Neuronal stem cell (in vitro differentiated cells): Measurements from ENCODE around the gene TNIK.

Experiments
- DNase-seq: peaks from one replicate; pipeline ENCODE4 v3.0.0-alpha.2; 2013; ENCODE audit warnings: low spot score
- H2AFZ ChIP-seq: one replicate; pipeline ENCODE4 v1.6.1; 2013; ENCODE audit warnings: mild to moderate bottlenecking, low read length, inconsistent platforms
- H2AK5ac ChIP-seq: 2 replicates; pipeline ENCODE4 v1.6.1; 2013; ENCODE audit warnings: low read depth, mild to moderate bottlenecking, inconsistent platforms, low read length, moderate library complexity, mixed read lengths
- H2BK120ac ChIP-seq: 2 replicates; pipeline ENCODE4 v1.6.1; 2013; ENCODE audit warnings: low read depth, mild to moderate bottlenecking, inconsistent platforms, low read length, moderate library complexity, mixed read lengths
- H2BK12ac ChIP-seq: one replicate; pipeline ENCODE4 v1.6.1; 2013; ENCODE audit warnings: low read length, inconsistent platforms
- H2BK15ac ChIP-seq: 2 replicates; pipeline ENCODE4 v1.6.1; 2013; ENCODE audit warnings: mild to moderate bottlenecking, low read length, inconsistent platforms, mixed read lengths
- H2BK5ac ChIP-seq: one replicate; pipeline ENCODE4 v1.6.1; 2013; ENCODE audit warnings: inconsistent platforms, mild to moderate bottlenecking, low read length, moderate library complexity
- H3K14ac ChIP-seq: one replicate; pipeline ENCODE4 v1.6.1; 2013; ENCODE audit warnings: low read length, inconsistent platforms
- H3K18ac ChIP-seq: 2 replicates; pipeline ENCODE4 v1.6.1; 2013; ENCODE audit warnings: low read length, inconsistent platforms
- H3K23ac ChIP-seq: 2 replicates; pipeline ENCODE4 v1.6.1; 2013; ENCODE audit warnings: low read depth, mild to moderate bottlenecking, mixed read lengths, low read length, inconsistent platforms; ENCODE audit not compliant: poor library complexity
- H3K27ac ChIP-seq: replicated peaks from 3 replicates; pipeline ENCODE4 v1.5.1; 2013; ENCODE audit warnings: low read length, inconsistent platforms
- H3K27me3 ChIP-seq, 3 experiments: 2 replicates each; pipeline ENCODE4 v1.6.1; 2013; ENCODE audit warnings: low read length in 3 of 3, mild to moderate bottlenecking in 2 of 3, inconsistent platforms in 1 of 3, low read depth in 1 of 3, mixed read lengths in 1 of 3, moderate library complexity in 1 of 3; ENCODE audit not compliant: control insufficient read depth in 3 of 3, insufficient read depth in 3 of 3
- H3K36me3 ChIP-seq, 2 donors: replicated peaks in 1 of 2; 2 replicates each; pipeline ENCODE4 v1.6.1; 2013; ENCODE audit warnings: low read length in 2 of 2; ENCODE audit not compliant: control insufficient read depth in 2 of 2, insufficient read depth in 2 of 2
- H3K4ac ChIP-seq: 2 replicates; pipeline ENCODE4 v1.6.1; 2013; ENCODE audit warnings: inconsistent platforms, mild to moderate bottlenecking, low read length, moderate library complexity
- H3K4me1 ChIP-seq, 2 donors: 1 replicate in 1 of 2; 2 replicates in 1 of 2; pipeline ENCODE4 v1.6.1; 2013; ENCODE audit warnings: low read length in 2 of 2, low read depth in 1 of 2; ENCODE audit not compliant: control insufficient read depth in 2 of 2, insufficient read depth in 1 of 2
- H3K4me2 ChIP-seq: one replicate; pipeline ENCODE4 v1.6.1; 2013; ENCODE audit warnings: mild to moderate bottlenecking, low read length, inconsistent platforms; ENCODE audit not compliant: insufficient read depth, poor library complexity, severe bottlenecking
- H3K4me3 ChIP-seq, 2 donors: 2 replicates each; pipeline ENCODE4 v1.5.1; 2013; ENCODE audit warnings: low read length in 2 of 2, mild to moderate bottlenecking in 2 of 2, inconsistent platforms in 1 of 2, moderate library complexity in 1 of 2
- H3K79me1 ChIP-seq: one replicate; pipeline ENCODE4 v1.6.1; 2013; ENCODE audit warnings: low read depth, mild to moderate bottlenecking, inconsistent platforms, low read length, moderate library complexity
- H3K9ac ChIP-seq: one replicate; pipeline ENCODE4 v1.6.1; 2013; ENCODE audit warnings: mild to moderate bottlenecking, low read depth, low read length, inconsistent platforms; ENCODE audit not compliant: poor library complexity
- H3K9me3 ChIP-seq, 2 donors: replicated peaks in 1 of 2; 2 replicates each; pipeline versions ENCODE3 to v1.6.1; 2013; ENCODE audit warnings: low read length in 2 of 2, mild to moderate bottlenecking in 2 of 2, inconsistent platforms in 1 of 2, low read depth in 1 of 2, mixed read lengths in 1 of 2, moderate library complexity in 1 of 2; ENCODE audit not compliant: control insufficient read depth in 2 of 2, insufficient read depth in 1 of 2
- H4K8ac ChIP-seq: one replicate; pipeline ENCODE4 v1.6.1; 2013; ENCODE audit warnings: low read depth, mild to moderate bottlenecking, inconsistent platforms, low read length, moderate library complexity
- H4K91ac ChIP-seq: one replicate; pipeline ENCODE4 v1.6.1; 2013; ENCODE audit warnings: low read length, low read depth, mild to moderate bottlenecking, inconsistent platforms; ENCODE audit not compliant: poor library complexity
- WGBS, 2 donors: extraction: QIAGEN DNeasy Blood & Tissue Kit; methylation state at CpG; one replicate each; pipeline ENCODE4 v1.1.7; 2013; ENCODE audit warnings: missing lambda C conversion rate in 2 of 2, mixed read lengths in 1 of 2; ENCODE audit not compliant: insufficient read length in 2 of 2, insufficient replicate concordance in 1 of 2; ENCODE audit errors: extremely low coverage in 2 of 2; 5-methylcytosine and 5-hydroxymethylcytosine counted together

TNIK gene

DNA sequence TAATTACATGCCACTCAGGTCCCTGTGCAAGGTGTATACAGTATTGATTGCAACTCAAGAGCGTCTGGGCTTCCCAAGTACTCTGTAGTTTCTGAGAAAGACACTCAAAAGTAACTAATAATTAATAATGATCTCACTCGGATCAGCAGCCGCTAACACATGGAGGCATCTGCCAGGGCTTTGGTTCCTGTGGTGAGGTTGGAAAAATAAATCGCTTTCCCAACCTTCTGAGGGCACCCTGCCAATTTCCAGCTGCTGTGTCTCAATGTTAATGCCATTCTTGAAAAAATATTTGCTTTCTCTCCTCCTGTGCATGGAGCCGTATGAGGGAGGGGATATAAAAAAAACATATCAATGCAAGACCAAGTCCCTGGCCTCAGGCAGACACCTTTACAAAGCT is 317.2 kb downstream of the TNIK start:
- no peak for DNase-seq
- Histone ChIP-seq H3K4me2 (no peak overlapping the region), H2BK15ac (no peak overlapping the region), H3K14ac (no peak overlapping the region), H3K36me3 (peaks cover 0 to 90% of the 10 kb centered on the region in 2 donors), H2BK5ac (no peak overlapping the region), H3K27ac (no peak overlapping the region), H3K4ac (no peak overlapping the region), H2AK5ac (no peak overlapping the region), H3K79me1 (no peaks in the 10 kb centered on the region), H2AFZ (no peak overlapping the region), H4K8ac (no peak overlapping the region), H3K27me3 (no peaks in the 10 kb centered on the region), H3K9ac (no peak overlapping the region), H3K4me1 (no peaks in the 10 kb centered on the region), H4K91ac (no peak overlapping the region), H3K18ac (no peak overlapping the region), H3K9me3 (no peaks in the 10 kb centered on the region), H3K23ac (no peak overlapping the region), H2BK120ac (no peak overlapping the region), H2BK12ac (no peak overlapping the region), H3K4me3 (no peak overlapping the region)
- WGBS, 2 donors, result no CpG with 5 or more reads among the region's 5 CpGs

DNA sequence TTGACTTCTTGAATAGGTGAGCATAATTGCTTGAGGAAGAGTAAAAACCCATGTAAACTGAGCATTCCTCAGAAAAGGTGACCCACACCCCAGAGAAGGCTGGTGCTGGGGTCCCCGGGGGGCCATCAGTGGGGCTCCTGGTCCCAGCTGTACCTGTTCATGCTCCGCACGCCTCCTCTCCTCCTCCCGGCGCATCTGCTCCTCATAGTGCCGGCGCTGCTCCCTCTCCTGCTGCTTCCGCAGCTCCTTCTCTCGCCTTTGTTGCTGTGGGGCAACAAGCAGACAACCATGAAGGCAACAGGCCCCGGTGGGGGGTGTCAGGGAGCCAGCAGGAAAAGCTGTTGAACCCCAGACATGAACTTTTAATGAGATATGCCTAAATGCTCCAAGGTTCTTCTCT is 320.0 kb downstream of the TNIK start:
- WGBS, 2 donors, result no CpG with 5 or more reads among the region's 10 CpGs
- H3K14ac ChIP-seq, result no peak overlapping the region
- H3K18ac ChIP-seq, result no peak overlapping the region
- no peak overlapping the region for H3K4me3 ChIP-seq
- H2BK12ac ChIP-seq, result no peak overlapping the region
- H3K4me1 ChIP-seq, result no peaks in the 10 kb centered on the region
- H3K27me3 ChIP-seq, result no peaks in the 10 kb centered on the region
- no peak overlapping the region for H3K4ac ChIP-seq
- H3K9me3 ChIP-seq, result no peaks in the 10 kb centered on the region
- no peak overlapping the region for H2BK15ac ChIP-seq
- no peak overlapping the region for H2AK5ac ChIP-seq
- H2BK5ac ChIP-seq, result no peak overlapping the region
- no peak overlapping the region for H3K4me2 ChIP-seq
- H3K9ac ChIP-seq, result no peak overlapping the region
- no peak overlapping the region for H3K27ac ChIP-seq
- no peak overlapping the region for H2BK120ac ChIP-seq
- no peak for DNase-seq
- no peak overlapping the region for H4K8ac ChIP-seq
- H3K36me3 ChIP-seq, result peaks cover 0 to 94% of the 10 kb centered on the region in 2 donors
- no peaks in the 10 kb centered on the region for H3K79me1 ChIP-seq
- no peak overlapping the region for H4K91ac ChIP-seq
- no peak overlapping the region for H3K23ac ChIP-seq
- H2AFZ ChIP-seq, result no peak overlapping the region

DNA sequence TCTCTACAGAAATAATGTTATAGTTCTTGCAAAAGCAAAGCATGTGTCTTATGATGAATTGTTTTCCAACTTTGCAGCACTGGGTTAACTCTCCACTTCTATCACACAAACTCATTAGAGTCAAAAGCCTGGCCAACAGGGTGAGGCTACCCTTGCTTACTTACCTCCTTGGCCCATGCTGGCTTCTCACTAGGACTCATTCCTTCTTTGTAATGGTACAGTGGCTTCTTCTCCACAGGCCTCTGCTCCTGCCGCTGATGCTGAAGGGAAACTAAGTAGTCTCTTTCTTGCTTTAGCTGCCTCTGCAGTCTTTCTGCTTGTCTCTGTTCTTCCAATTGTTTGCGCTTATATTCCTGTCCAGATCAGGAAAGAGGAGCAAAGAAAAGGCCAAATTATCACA is 322.2 kb downstream of the TNIK start:
- peaks cover 0 to 98% of the 10 kb centered on the region in 2 donors for H3K36me3 ChIP-seq
- no CpG with 5 or more reads among the region's 2 CpGs for WGBS, 2 donors
- no peak overlapping the region for H2BK5ac ChIP-seq
- H3K27me3 ChIP-seq, result no peaks in the 10 kb centered on the region
- no peak overlapping the region for H3K23ac ChIP-seq
- DNase-seq, result no peak
- H4K8ac ChIP-seq, result no peak overlapping the region
- H3K18ac ChIP-seq, result no peak overlapping the region
- no peak overlapping the region for H2AFZ ChIP-seq
- no peaks in the 10 kb centered on the region for H3K9me3 ChIP-seq
- no peak overlapping the region for H2AK5ac ChIP-seq
- no peaks in the 10 kb centered on the region for H3K4me1 ChIP-seq
- no peak overlapping the region for H3K4me3 ChIP-seq
- H2BK12ac ChIP-seq, result no peak overlapping the region
- H3K4ac ChIP-seq, result no peak overlapping the region
- H2BK120ac ChIP-seq, result no peak overlapping the region
- H3K14ac ChIP-seq, result no peak overlapping the region
- no peak overlapping the region for H2BK15ac ChIP-seq
- H3K27ac ChIP-seq, result no peak overlapping the region
- no peak overlapping the region for H3K9ac ChIP-seq
- no peak overlapping the region for H3K4me2 ChIP-seq
- H4K91ac ChIP-seq, result no peak overlapping the region
- H3K79me1 ChIP-seq, result no peaks in the 10 kb centered on the region

DNA sequence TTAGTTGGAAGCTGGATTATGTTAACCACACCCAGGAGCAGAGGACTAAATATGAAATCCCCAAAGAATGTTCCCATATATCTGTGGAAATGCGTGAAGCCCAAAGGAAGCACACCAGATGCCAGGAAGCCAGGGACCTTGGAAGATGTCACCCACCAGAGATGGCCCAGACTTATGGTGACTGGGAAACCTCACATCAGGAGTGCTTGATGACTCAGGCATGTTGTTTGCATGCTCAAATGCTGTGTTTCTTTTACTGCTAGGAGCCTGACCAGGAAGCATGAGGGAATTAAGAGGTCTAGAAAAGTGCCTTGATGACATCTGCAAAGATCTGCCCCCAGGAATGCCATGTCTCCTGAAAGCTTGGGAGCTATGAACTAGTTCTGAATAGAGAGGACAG is 324.7 kb downstream of the TNIK start:
- H3K18ac ChIP-seq, result no peak overlapping the region
- no peak overlapping the region for H3K14ac ChIP-seq
- WGBS, 2 donors, result no CpG with 5 or more reads among the region's 1 CpG
- H3K27ac ChIP-seq, result no peak overlapping the region
- H3K23ac ChIP-seq, result no peak overlapping the region
- H3K36me3 ChIP-seq, result peaks cover 0 to 86% of the 10 kb centered on the region in 2 donors
- no peak overlapping the region for H3K4me3 ChIP-seq
- no peak overlapping the region for H2BK12ac ChIP-seq
- H2BK5ac ChIP-seq, result no peak overlapping the region
- H4K8ac ChIP-seq, result no peak overlapping the region
- no peak overlapping the region for H3K4ac ChIP-seq
- DNase-seq, result no peak
- no peak overlapping the region for H4K91ac ChIP-seq
- no peak overlapping the region for H2BK15ac ChIP-seq
- H2BK120ac ChIP-seq, result no peak overlapping the region
- H3K9ac ChIP-seq, result no peak overlapping the region
- no peak overlapping the region for H2AFZ ChIP-seq
- no peak overlapping the region for H3K4me2 ChIP-seq
- H3K9me3 ChIP-seq, result no peaks in the 10 kb centered on the region
- no peaks in the 10 kb centered on the region for H3K4me1 ChIP-seq
- no peak overlapping the region for H2AK5ac ChIP-seq
- H3K79me1 ChIP-seq, result no peaks in the 10 kb centered on the region
- no peaks in the 10 kb centered on the region for H3K27me3 ChIP-seq
